Neural progenitor cell (in vitro differentiated cells): ENCODE results near the gene HES4. TPM values are rescaled to one million over a fixed set of nuclear protein-coding genes. Genes with fewer than 3 reads are reported as not detected.

Experiments used
- DNase-seq: peaks from one replicate; pipeline ENCODE4 v3.0.0-alpha.2; 2016; ENCODE audit warnings: low spot score
- H2AFZ ChIP-seq: fragments of 200-600 bp; sonication (generic); replicated peaks from 2 replicates; pipeline ENCODE4 v1.6.1; 2016; ENCODE audit warnings: antibody characterized with exemption
- H3F3A ChIP-seq: fragments of 200-600 bp; sonication (generic); 2 replicates; pipeline ENCODE4 v1.6.1; 2016; ENCODE audit warnings: antibody characterized with exemption, low read depth
- H3K27ac ChIP-seq: fragments of 200-600 bp; sonication (generic); 2 replicates; pipeline ENCODE4 v1.5.1; 2016; ENCODE audit warnings: mild to moderate bottlenecking
- H3K27me3 ChIP-seq: fragments of 200-600 bp; sonication (generic); 2 replicates; pipeline ENCODE4 v1.6.1; 2016; ENCODE audit warnings: mild to moderate bottlenecking, moderate library complexity
- H3K36me3 ChIP-seq: fragments of 200-600 bp; sonication (generic); 2 replicates; pipeline ENCODE4 v1.5.1; 2016
- H3K4me1 ChIP-seq: fragments of 200-600 bp; sonication (generic); 2 replicates; pipeline ENCODE4 v1.6.1; 2016; ENCODE audit warnings: mixed run types
- H3K4me2 ChIP-seq: fragments of 200-600 bp; sonication (generic); 2 replicates; pipeline ENCODE4 v1.6.1; 2016
- H3K4me3 ChIP-seq: fragments of 200-600 bp; sonication (generic); 2 replicates; pipeline ENCODE4 v1.5.1; 2016
- H3K79me2 ChIP-seq: fragments of 200-600 bp; sonication (generic); 2 replicates; pipeline ENCODE4 v1.6.1; 2016; ENCODE audit warnings: low read depth
- H3K9ac ChIP-seq: fragments of 200-600 bp; sonication (generic); 2 replicates; pipeline ENCODE4 v1.6.1; 2016
- H3K9me3 ChIP-seq: fragments of 200-600 bp; sonication (generic); 2 replicates; pipeline ENCODE4 v1.5.1; 2016; ENCODE audit warnings: low read depth
- H4K20me1 ChIP-seq: fragments of 200-600 bp; sonication (generic); 2 replicates; pipeline ENCODE4 v1.6.1; 2016; ENCODE audit warnings: low read depth
- H3K27ac Mint-ChIP-seq: 3 replicates; pipeline ENCODE4 v1.8.0; 2021; ENCODE audit warnings: mixed read lengths
- H3K27me3 Mint-ChIP-seq: 2 replicates; pipeline ENCODE4 v1.8.0; 2022; ENCODE audit warnings: low read depth, mild to moderate bottlenecking, inconsistent platforms, moderate library complexity, mixed read lengths; ENCODE audit not compliant: insufficient read depth
- H3K36me3 Mint-ChIP-seq: 3 replicates; pipeline ENCODE4 v1.8.0; 2021; ENCODE audit warnings: mixed read lengths
- H3K4me1 Mint-ChIP-seq: 3 replicates; pipeline ENCODE4 v1.8.0; 2021; ENCODE audit warnings: mixed read lengths
- H3K4me3 Mint-ChIP-seq: 3 replicates; pipeline ENCODE4 v1.8.0; 2021; ENCODE audit warnings: mild to moderate bottlenecking, moderate library complexity, mixed read lengths
- H3K9me3 Mint-ChIP-seq: 3 replicates; pipeline ENCODE4 v1.8.0; 2020; ENCODE audit warnings: mixed read lengths
- CTCF ChIP-seq: fragments of 200-600 bp; sonication (generic); IDR thresholded peaks from 2 replicates; pipeline ENCODE4 v1.5.1; 2017; ENCODE audit warnings: antibody characterized with exemption, mild to moderate bottlenecking
- EZH2 ChIP-seq: fragments of 200-600 bp; sonication (generic); IDR thresholded peaks from 2 replicates; pipeline ENCODE4 v1.6.1; 2017; ENCODE audit warnings: antibody characterized with exemption, mild to moderate bottlenecking, moderate library complexity
- EZH2phosphoT487 ChIP-seq: fragments of 200-600 bp; sonication (generic); IDR thresholded peaks from 2 replicates; pipeline ENCODE4 v1.6.1; 2017; ENCODE audit warnings: antibody characterized with exemption
- total RNA-seq: library from RNA; depleted of rRNA; stranded (reverse); fragments of >200 nt; gene quantifications from 2 replicates; pipeline ENCODE4 v1.2.3, GENCODE V29; 2015; ENCODE audit warnings: low replicate concordance

The HES4 gene
- total RNA-seq, 1 donor from 2014 or later = 7.6 TPM

- Mint-ChIP-seq H3K36me3 (peaks cover 1% of the 10 kb centered on the region), H3K4me1 (peaks cover 7% of the 10 kb centered on the region), H3K4me3 (peak overlapping the region; percentile 7), H3K27me3 (peaks cover 22% of the 10 kb centered on the region), H3K9me3 (peaks cover 16% of the 10 kb centered on the region), H3K27ac (no peak overlapping the region)
- H4K20me1 ChIP-seq = no peaks in the 10 kb centered on the region
- no peak overlapping the region for H3K4me3 ChIP-seq
- no peaks in the 10 kb centered on the region for H3K9me3 ChIP-seq
- no peak overlapping the region for H3K4me2 ChIP-seq
- peaks cover 98% of the 10 kb centered on the region for H3K27me3 ChIP-seq
- H2AFZ ChIP-seq = no peak overlapping the region
- no peak for TF ChIP-seq CTCF
- no peak for TF ChIP-seq EZH2phosphoT487
- no peak for TF ChIP-seq EZH2
- no peak overlapping the region for H3K9ac ChIP-seq
- no peak overlapping the region for H3K27ac ChIP-seq
- H3K79me2 ChIP-seq = no peaks in the 10 kb centered on the region
- no peaks in the 10 kb centered on the region for H3K36me3 ChIP-seq
- H3F3A ChIP-seq = no peaks in the 10 kb centered on the region
- H3K4me1 ChIP-seq = no peaks in the 10 kb centered on the region
- no peak for DNase-seq
Measured at GRCh38 chr1:985126-985525, 14.8 kb downstream of the HES4 start.

- no peak overlapping the region for H3K4me3 Mint-ChIP-seq
- no peak overlapping the region for H3K27ac Mint-ChIP-seq
- Histone ChIP-seq H3K27me3 (peaks cover 92% of the 10 kb centered on the region), H3K9ac (no peak overlapping the region), H3K36me3 (no peaks in the 10 kb centered on the region), H3K4me1 (no peaks in the 10 kb centered on the region), H3K4me3 (no peak overlapping the region), H3F3A (no peaks in the 10 kb centered on the region), H2AFZ (no peak overlapping the region), H3K4me2 (peak overlapping the region; percentile 67), H4K20me1 (no peaks in the 10 kb centered on the region), H3K79me2 (no peaks in the 10 kb centered on the region), H3K9me3 (no peaks in the 10 kb centered on the region), H3K27ac (no peak overlapping the region)
- TF ChIP-seq EZH2 (no peak), CTCF (peak; percentile 3)
- H3K9me3 Mint-ChIP-seq = peaks cover 12% of the 10 kb centered on the region
- peaks cover 7% of the 10 kb centered on the region for H3K4me1 Mint-ChIP-seq
- DNase-seq = no peak
- H3K36me3 Mint-ChIP-seq = peaks cover 1% of the 10 kb centered on the region
- peaks cover 19% of the 10 kb centered on the region for H3K27me3 Mint-ChIP-seq
Measured at GRCh38 chr1:984476-984814, 15.5 kb downstream of the HES4 start.

GRCh38 chr1:983798-984475 lies 16.0 kb downstream of the HES4 start:
- Histone ChIP-seq H3K9me3 (no peaks in the 10 kb centered on the region), H4K20me1 (no peaks in the 10 kb centered on the region), H3K4me2 (peak overlapping the region; percentile 67), H3K27me3 (peaks cover 87% of the 10 kb centered on the region), H3K27ac (no peak overlapping the region), H2AFZ (no peak overlapping the region), H3K9ac (no peak overlapping the region), H3K36me3 (no peaks in the 10 kb centered on the region), H3K4me1 (no peaks in the 10 kb centered on the region), H3K79me2 (no peaks in the 10 kb centered on the region), H3K4me3 (no peak overlapping the region), H3F3A (no peaks in the 10 kb centered on the region)
- Mint-ChIP-seq H3K9me3 (peaks cover 7% of the 10 kb centered on the region), H3K4me3 (no peak overlapping the region), H3K4me1 (peaks cover 7% of the 10 kb centered on the region), H3K27me3 (peaks cover 18% of the 10 kb centered on the region), H3K36me3 (peaks cover 1% of the 10 kb centered on the region), H3K27ac (no peak overlapping the region)
- DNase-seq = peak; percentile 72
- TF ChIP-seq EZH2 (no peak), CTCF (peak; percentile 89), EZH2phosphoT487 (no peak)
